CD4-positive, CD25-positive, alpha-beta regulatory T cell (primary cell): Measurements from ENCODE around the gene MAGI2. TPM values are rescaled to one million over a fixed set of nuclear protein-coding genes. Genes with fewer than 3 reads are reported as not detected.

Experiments
- ATAC-seq, 2 donors: fragments of 150-1000 bp; cut with Tn5 transposase; one replicate each; pipeline ENCODE4 v1.10.0; 2021; ENCODE audit warnings: low read depth in 2 of 2, moderate number of reproducible peaks in 2 of 2, moderate library complexity in 1 of 2
- DNase-seq, 3 donors: peaks; one replicate each; pipeline versions ENCODE4 v3.0.0 to v3.0.0-alpha.2; 2012 to 2022; ENCODE audit warnings: mixed read lengths in 1 of 3
- H3K27ac ChIP-seq: one replicate; pipeline ENCODE4 v1.7.0; 2013; ENCODE audit warnings: mild to moderate bottlenecking, low read length; ENCODE audit not compliant: insufficient read depth, poor library complexity, severe bottlenecking
- H3K27me3 ChIP-seq: one replicate; pipeline ENCODE4 v1.7.0; 2013; ENCODE audit warnings: low read length; ENCODE audit not compliant: control insufficient read depth, insufficient read depth
- H3K36me3 ChIP-seq: one replicate; pipeline ENCODE4 v1.7.0; 2013; ENCODE audit warnings: mild to moderate bottlenecking, low read length, moderate library complexity; ENCODE audit not compliant: control insufficient read depth, insufficient read depth
- H3K4me1 ChIP-seq: 2 replicates; pipeline ENCODE4 v1.7.0; 2013; ENCODE audit warnings: mild to moderate bottlenecking, low read length; ENCODE audit not compliant: insufficient read depth, control insufficient read depth, poor library complexity, severe bottlenecking
- H3K4me3 ChIP-seq: one replicate; pipeline ENCODE4 v1.7.0; 2013; ENCODE audit warnings: low read depth, mild to moderate bottlenecking, low read length, moderate library complexity
- H3K9me3 ChIP-seq, 2 experiments: 1 replicate in 1 of 2; 2 replicates in 1 of 2; pipeline ENCODE4 v1.7.0; 2013; ENCODE audit warnings: low read length in 2 of 2, mild to moderate bottlenecking in 1 of 2, moderate library complexity in 1 of 2; ENCODE audit not compliant: control insufficient read depth in 2 of 2
- H3K27ac Mint-ChIP-seq, 3 donors: one replicate each; pipeline ENCODE4 v1.8.0; 2020 to 2022; ENCODE audit warnings: mild to moderate bottlenecking in 3 of 3, mixed read lengths in 3 of 3, moderate library complexity in 2 of 3
- H3K27me3 Mint-ChIP-seq: one replicate; pipeline ENCODE4 v1.8.0; 2022; ENCODE audit warnings: mild to moderate bottlenecking, mixed read lengths
- H3K36me3 Mint-ChIP-seq: one replicate; pipeline ENCODE4 v1.8.0; 2020; ENCODE audit warnings: mixed read lengths
- H3K4me1 Mint-ChIP-seq, 4 donors: one replicate each; pipeline ENCODE4 v1.8.0; 2020 to 2022; ENCODE audit warnings: mixed read lengths in 4 of 4, mild to moderate bottlenecking in 1 of 4
- H3K4me3 Mint-ChIP-seq, 4 donors: one replicate each; pipeline ENCODE4 v1.8.0; 2020 to 2022; ENCODE audit warnings: mild to moderate bottlenecking in 4 of 4, mixed read lengths in 4 of 4, moderate library complexity in 3 of 4
- H3K9me3 Mint-ChIP-seq, 7 donors: one replicate each; pipeline ENCODE4 v1.8.0; 2020 to 2022; ENCODE audit warnings: mixed read lengths in 7 of 7, mild to moderate bottlenecking in 3 of 7, moderate library complexity in 2 of 7
- polyA plus RNA-seq, 4 donors: library from polyadenylated mRNA; unstranded; fragments of 300-500 nt; fragmentation: Illumina TruSeq; gene quantifications; one replicate each; pipeline ENCODE4 v1.2.3, GENCODE V29; 2021
- total RNA-seq: library from RNA; stranded (reverse); gene quantifications from one replicate; pipeline ENCODE4 v1.2.3, GENCODE V29; 2022

Gene MAGI2
- total and polyA plus RNA-seq, 5 donors from 2014 or later: not detected

DNA sequence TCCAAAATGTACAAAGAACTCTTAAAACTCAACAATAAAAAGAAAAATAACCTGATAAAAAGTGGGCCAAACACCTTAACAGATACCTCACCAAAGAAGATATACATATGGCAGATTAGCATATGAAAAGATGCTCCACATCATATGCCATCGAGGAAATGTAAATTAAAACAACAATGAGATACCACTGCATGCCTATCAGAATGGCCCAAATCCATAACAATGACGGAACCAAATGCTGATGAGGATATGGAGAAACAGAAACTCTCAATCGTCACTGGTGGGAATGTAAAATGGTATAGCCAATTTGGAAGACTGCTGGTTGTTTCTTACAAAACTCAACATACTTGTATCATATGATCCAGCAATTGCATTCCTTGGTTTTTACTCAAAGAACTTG lies 1335.0 kb downstream of the MAGI2 start:
- H3K36me3 ChIP-seq: no peaks in the 10 kb centered on the region
- no peaks in the 10 kb centered on the region for H3K4me1 Mint-ChIP-seq
- H3K9me3 ChIP-seq: no peaks in the 10 kb centered on the region
- H3K27ac Mint-ChIP-seq: no peak overlapping the region
- no peaks in the 10 kb centered on the region for H3K36me3 Mint-ChIP-seq
- no peaks in the 10 kb centered on the region for H3K4me1 ChIP-seq
- peaks cover 5% of the 10 kb centered on the region for H3K27me3 ChIP-seq
- H3K4me3 Mint-ChIP-seq: no peak overlapping the region
- no peak for DNase-seq
- ATAC-seq: no peak
- H3K27ac ChIP-seq: no peak overlapping the region
- H3K27me3 Mint-ChIP-seq: peaks cover 12% of the 10 kb centered on the region
- no peak overlapping the region for H3K4me3 ChIP-seq
- peaks cover 0 to 1% (median 0%) of the 10 kb centered on the region in 7 donors for H3K9me3 Mint-ChIP-seq

GRCh38 chr7:78115876-78116275 lies 1337.6 kb downstream of the MAGI2 start:
- H3K9me3 Mint-ChIP-seq: peaks cover 0 to 1% (median 0%) of the 10 kb centered on the region in 7 donors
- H3K4me1 Mint-ChIP-seq: no peaks in the 10 kb centered on the region
- no peak overlapping the region for H3K4me3 ChIP-seq
- DNase-seq (no peak), ATAC-seq (no peak)
- H3K27me3 Mint-ChIP-seq: peaks cover 26% of the 10 kb centered on the region
- H3K27me3 ChIP-seq: peaks cover 5% of the 10 kb centered on the region
- no peaks in the 10 kb centered on the region for H3K4me1 ChIP-seq
- no peak overlapping the region for H3K27ac ChIP-seq
- no peaks in the 10 kb centered on the region for H3K36me3 Mint-ChIP-seq
- no peaks in the 10 kb centered on the region for H3K9me3 ChIP-seq
- H3K4me3 Mint-ChIP-seq: no peak overlapping the region
- H3K27ac Mint-ChIP-seq: no peak overlapping the region
- H3K36me3 ChIP-seq: no peaks in the 10 kb centered on the region

GRCh38 chr7:78114993-78115392 lies 1338.5 kb downstream of the MAGI2 start:
- Histone ChIP-seq H3K4me3 (no peak overlapping the region), H3K36me3 (no peaks in the 10 kb centered on the region), H3K4me1 (no peaks in the 10 kb centered on the region), H3K27ac (no peak overlapping the region), H3K27me3 (peaks cover 5% of the 10 kb centered on the region), H3K9me3 (no peaks in the 10 kb centered on the region)
- peaks cover 0 to 1% (median 0%) of the 10 kb centered on the region in 7 donors for H3K9me3 Mint-ChIP-seq
- H3K27me3 Mint-ChIP-seq: peaks cover 30% of the 10 kb centered on the region
- no peaks in the 10 kb centered on the region for H3K4me1 Mint-ChIP-seq
- no peak for DNase-seq
- no peaks in the 10 kb centered on the region for H3K36me3 Mint-ChIP-seq
- no peak overlapping the region for H3K4me3 Mint-ChIP-seq
- H3K27ac Mint-ChIP-seq: no peak overlapping the region
- ATAC-seq: no peak

GRCh38 chr7:78112488-78112887 lies 1341.0 kb downstream of the MAGI2 start:
- peaks cover 5% of the 10 kb centered on the region for H3K27me3 ChIP-seq
- H3K27ac Mint-ChIP-seq: no peak overlapping the region
- H3K4me1 ChIP-seq: no peaks in the 10 kb centered on the region
- ATAC-seq: no peak
- no peak overlapping the region for H3K4me3 Mint-ChIP-seq
- H3K36me3 ChIP-seq: no peaks in the 10 kb centered on the region
- no peaks in the 10 kb centered on the region for H3K4me1 Mint-ChIP-seq
- H3K36me3 Mint-ChIP-seq: no peaks in the 10 kb centered on the region
- no peak overlapping the region for H3K27ac ChIP-seq
- H3K4me3 ChIP-seq: no peak overlapping the region
- no peak for DNase-seq
- no peaks in the 10 kb centered on the region for H3K9me3 ChIP-seq
- peaks cover 0 to 6% (median 2%) of the 10 kb centered on the region in 7 donors for H3K9me3 Mint-ChIP-seq
- peaks cover 35% of the 10 kb centered on the region for H3K27me3 Mint-ChIP-seq

DNA sequence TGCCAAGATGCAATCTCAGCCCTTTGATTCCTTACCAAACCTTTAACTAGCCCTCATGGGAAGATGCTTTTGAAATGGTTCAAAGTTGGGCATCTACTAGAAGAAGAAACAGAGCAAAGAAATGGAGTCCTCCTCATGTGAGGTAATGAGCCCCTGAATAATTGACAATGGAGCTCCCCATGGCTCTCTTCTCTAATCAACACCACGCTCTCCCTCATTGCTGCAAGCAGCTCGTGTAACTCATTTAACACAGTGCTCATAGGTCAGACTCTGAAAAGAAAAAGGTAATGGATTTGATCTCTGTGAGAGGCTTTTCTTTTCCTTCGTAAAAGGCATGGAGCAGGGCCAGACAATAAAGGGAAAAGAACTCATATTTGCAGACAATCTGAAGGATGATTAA lies 1342.1 kb downstream of the MAGI2 start:
- H3K27ac ChIP-seq: no peak overlapping the region
- H3K27me3 ChIP-seq: peaks cover 5% of the 10 kb centered on the region
- ATAC-seq: no peak
- DNase-seq: no peak
- Mint-ChIP-seq H3K27ac (no peak overlapping the region), H3K4me1 (no peaks in the 10 kb centered on the region), H3K27me3 (peaks cover 42% of the 10 kb centered on the region), H3K36me3 (no peaks in the 10 kb centered on the region), H3K4me3 (no peak overlapping the region), H3K9me3 (peaks cover 0 to 6% (median 3%) of the 10 kb centered on the region in 7 donors)
- H3K4me1 ChIP-seq: no peaks in the 10 kb centered on the region
- H3K36me3 ChIP-seq: no peaks in the 10 kb centered on the region
- H3K9me3 ChIP-seq: no peaks in the 10 kb centered on the region
- H3K4me3 ChIP-seq: no peak overlapping the region

DNA sequence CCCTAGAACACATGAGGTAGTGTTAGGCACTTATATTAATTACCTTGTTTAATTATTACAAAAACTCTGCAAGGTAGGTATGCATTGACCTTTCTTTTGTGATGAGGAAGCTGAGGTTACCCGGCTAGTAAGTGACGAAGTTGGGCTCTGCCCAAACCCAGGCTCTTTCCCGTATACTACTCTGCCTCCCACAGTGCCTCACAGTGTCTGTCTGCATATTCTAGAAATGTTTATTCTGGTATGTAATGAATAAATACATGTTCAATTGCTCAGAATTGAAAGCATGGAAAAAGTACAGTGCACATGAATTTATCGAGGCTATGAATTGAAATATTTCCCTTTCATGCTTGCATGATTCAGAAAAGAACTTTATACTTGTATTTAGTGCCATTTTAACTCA lies 1350.0 kb downstream of the MAGI2 start:
- peaks cover 0 to 5% (median 2%) of the 10 kb centered on the region in 7 donors for H3K9me3 Mint-ChIP-seq
- Histone ChIP-seq H3K4me3 (no peak overlapping the region), H3K4me1 (no peaks in the 10 kb centered on the region), H3K36me3 (no peaks in the 10 kb centered on the region), H3K9me3 (no peaks in the 10 kb centered on the region), H3K27ac (no peak overlapping the region), H3K27me3 (peaks cover 4% of the 10 kb centered on the region)
- DNase-seq: no peak
- no peaks in the 10 kb centered on the region for H3K4me1 Mint-ChIP-seq
- H3K27me3 Mint-ChIP-seq: peaks cover 38% of the 10 kb centered on the region
- no peak overlapping the region for H3K27ac Mint-ChIP-seq
- ATAC-seq: no peak
- no peak overlapping the region for H3K4me3 Mint-ChIP-seq
- no peaks in the 10 kb centered on the region for H3K36me3 Mint-ChIP-seq

- Histone ChIP-seq H3K36me3 (no peaks in the 10 kb centered on the region), H3K27me3 (peaks cover 4% of the 10 kb centered on the region), H3K9me3 (no peaks in the 10 kb centered on the region), H3K4me1 (no peaks in the 10 kb centered on the region), H3K4me3 (no peak overlapping the region), H3K27ac (no peak overlapping the region)
- no peak overlapping the region for H3K4me3 Mint-ChIP-seq
- no peaks in the 10 kb centered on the region for H3K4me1 Mint-ChIP-seq
- DNase-seq: no peak
- no peak overlapping the region for H3K27ac Mint-ChIP-seq
- peaks cover 0 to 8% (median 0%) of the 10 kb centered on the region in 7 donors for H3K9me3 Mint-ChIP-seq
- peaks cover 27% of the 10 kb centered on the region for H3K27me3 Mint-ChIP-seq
- no peaks in the 10 kb centered on the region for H3K36me3 Mint-ChIP-seq
- ATAC-seq: no peak
These were observed 1352.4 kb downstream of the MAGI2 start for GRCh38 chr7:78101076-78101475.

DNA sequence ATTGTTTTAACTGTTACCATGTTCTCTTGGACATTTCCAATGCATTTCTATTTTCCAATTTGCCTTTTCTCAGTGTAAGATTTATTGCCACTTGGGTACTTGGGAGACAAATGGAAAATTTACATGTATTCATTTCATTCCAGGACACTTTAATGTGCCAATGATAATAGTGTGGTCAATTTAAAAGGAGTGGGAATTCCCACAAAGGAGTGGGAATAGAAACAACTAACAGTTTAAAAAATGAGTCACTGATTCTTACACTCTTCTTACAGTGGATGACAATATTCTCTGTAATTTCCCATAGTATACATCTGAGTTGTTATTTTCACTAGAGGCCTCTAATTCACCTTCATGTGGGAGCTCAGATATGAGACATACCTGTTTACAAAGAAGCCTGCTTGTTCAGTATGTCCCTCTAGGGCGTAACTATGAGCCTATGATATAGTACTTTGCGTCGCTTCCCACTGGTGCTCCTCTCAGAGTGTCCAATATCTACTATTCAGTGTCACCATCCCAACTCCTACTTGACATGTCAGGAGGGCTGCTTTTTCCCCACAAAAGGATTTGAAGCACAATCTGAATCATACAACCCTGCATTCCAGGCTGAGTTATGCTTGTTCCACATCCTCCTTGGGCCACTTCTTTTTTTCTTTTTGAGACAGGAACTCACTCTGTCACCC lies 1353.6 kb downstream of the MAGI2 start:
- H3K4me1 ChIP-seq: no peaks in the 10 kb centered on the region
- Mint-ChIP-seq H3K4me1 (no peaks in the 10 kb centered on the region), H3K4me3 (no peak overlapping the region), H3K27me3 (peaks cover 29% of the 10 kb centered on the region), H3K36me3 (no peaks in the 10 kb centered on the region), H3K9me3 (peaks cover 0 to 8% (median 0%) of the 10 kb centered on the region in 7 donors), H3K27ac (no peak overlapping the region)
- no peaks in the 10 kb centered on the region for H3K36me3 ChIP-seq
- no peak overlapping the region for H3K4me3 ChIP-seq
- H3K27ac ChIP-seq: no peak overlapping the region
- H3K9me3 ChIP-seq: no peaks in the 10 kb centered on the region
- DNase-seq (no peak), ATAC-seq (no peak)
- peaks cover 2% of the 10 kb centered on the region for H3K27me3 ChIP-seq
